Measurements from ENCODE around the gene GLIS2. TPM values are rescaled to one million over a fixed set of nuclear protein-coding genes. Genes with fewer than 3 reads are reported as not detected.

The GLIS2 gene
- total RNA-seq, 1 donor from 2014 or later: not detected

- H3K27me3 Mint-ChIP-seq: no peaks in the 10 kb centered on the region
- no peaks in the 10 kb centered on the region for H3K9me3 Mint-ChIP-seq
- H3K27ac Mint-ChIP-seq: no peak overlapping the region
- peaks cover 41% of the 10 kb centered on the region for H3K36me3 Mint-ChIP-seq (ENCODE audit: low read depth)
- no peak overlapping the region for H3K4me3 Mint-ChIP-seq
- ChIA-PET CTCF (no interaction called here), POLR2A (interaction anchor here (0.6 kb wide), 1 partner anchor 88 kb away, joined by 3 read pairs; no protein-coding TSS in a partner anchor)
- no peak for ATAC-seq (ENCODE audit: low read depth)
- DNase-seq: no peak
- intact Hi-C loops (cut with micrococcal nuclease): no loop called here
- TF ChIP-seq CTCF (IDR thresholded peaks at IDR 0.05): no peak
- H3K4me1 Mint-ChIP-seq: no peaks in the 10 kb centered on the region
These were observed 67.0 kb downstream of the GLIS2 start for GRCh38 chr16:4382795-4383357.

- intact Hi-C loops (cut with micrococcal nuclease): no loop called here
- Mint-ChIP-seq H3K36me3 (ENCODE audit: low read depth) (peaks cover 40% of the 10 kb centered on the region), H3K27me3 (no peaks in the 10 kb centered on the region), H3K4me3 (no peak overlapping the region), H3K9me3 (no peaks in the 10 kb centered on the region), H3K4me1 (no peaks in the 10 kb centered on the region), H3K27ac (no peak overlapping the region)
- ATAC-seq (ENCODE audit: low read depth) (no peak), DNase-seq (no peak)
- CTCF ChIA-PET: no interaction called here
- POLR2A ChIA-PET: no interaction called here
- no peak for TF ChIP-seq CTCF (IDR thresholded peaks at IDR 0.05)
These were observed 68.0 kb downstream of the GLIS2 start for GRCh38 chr16:4383591-4384444.

- Mint-ChIP-seq H3K36me3 (ENCODE audit: low read depth) (peaks cover 42% of the 10 kb centered on the region), H3K27me3 (no peaks in the 10 kb centered on the region), H3K9me3 (no peaks in the 10 kb centered on the region), H3K4me3 (no peak overlapping the region), H3K4me1 (no peaks in the 10 kb centered on the region), H3K27ac (no peak overlapping the region)
- POLR2A ChIA-PET: no interaction called here
- ATAC-seq (ENCODE audit: low read depth): no peak
- no peak for TF ChIP-seq CTCF (IDR thresholded peaks at IDR 0.05)
- intact Hi-C loops (cut with micrococcal nuclease): no loop called here
- DNase-seq: no peak
- CTCF ChIA-PET: no interaction called here
These were observed 68.7 kb downstream of the GLIS2 start for GRCh38 chr16:4384509-4384942.

- POLR2A ChIA-PET: no interaction called here
- CTCF ChIA-PET: no interaction called here
- H3K4me1 Mint-ChIP-seq: no peaks in the 10 kb centered on the region
- H3K27me3 Mint-ChIP-seq: no peaks in the 10 kb centered on the region
- ATAC-seq (ENCODE audit: low read depth) (no peak), DNase-seq (no peak)
- TF ChIP-seq CTCF (IDR thresholded peaks at IDR 0.05): no peak
- H3K4me3 Mint-ChIP-seq: no peak overlapping the region
- H3K9me3 Mint-ChIP-seq: no peaks in the 10 kb centered on the region
- no peak overlapping the region for H3K27ac Mint-ChIP-seq
- H3K36me3 Mint-ChIP-seq (ENCODE audit: low read depth): peaks cover 49% of the 10 kb centered on the region
- intact Hi-C loops (cut with micrococcal nuclease): no loop called here
These were observed 69.4 kb downstream of the GLIS2 start for GRCh38 chr16:4385066-4385788.
